Epithelial cell of esophagus (primary cell): ENCODE data around the gene CRMP1.
"Not testable (repeated sequence)": the region's sequence is repeated elsewhere in the genome, so short reads cannot be mapped to it uniquely, and the experiment has no call there.

Experiments
- DNase-seq: peaks from one replicate; pipeline ENCODE4 v3.0.0; 2010; ENCODE audit warnings: low read depth
- H3K4me3 ChIP-seq: 2 replicates; pipeline ENCODE4 v1.5.1; 2011; ENCODE audit warnings: mild to moderate bottlenecking, low read length, control low read depth
- TF ChIP-seq, protein P1 (sequence below): IDR thresholded peaks from 2 replicates; pipeline ENCODE4 v1.5.1; 2011; ENCODE audit warnings: low read depth, mild to moderate bottlenecking, low read length, control low read depth, inconsistent platforms; ENCODE audit not compliant: insufficient read depth; ENCODE audit errors: missing control alignments

Gene CRMP1

GRCh38 chr4:5863461-5864113, 29.3 kb downstream of the CRMP1 start:
- DNase-seq, result peak; percentile 80
- no peak overlapping the region for H3K4me3 ChIP-seq
- TF ChIP-seq, protein P1, sequence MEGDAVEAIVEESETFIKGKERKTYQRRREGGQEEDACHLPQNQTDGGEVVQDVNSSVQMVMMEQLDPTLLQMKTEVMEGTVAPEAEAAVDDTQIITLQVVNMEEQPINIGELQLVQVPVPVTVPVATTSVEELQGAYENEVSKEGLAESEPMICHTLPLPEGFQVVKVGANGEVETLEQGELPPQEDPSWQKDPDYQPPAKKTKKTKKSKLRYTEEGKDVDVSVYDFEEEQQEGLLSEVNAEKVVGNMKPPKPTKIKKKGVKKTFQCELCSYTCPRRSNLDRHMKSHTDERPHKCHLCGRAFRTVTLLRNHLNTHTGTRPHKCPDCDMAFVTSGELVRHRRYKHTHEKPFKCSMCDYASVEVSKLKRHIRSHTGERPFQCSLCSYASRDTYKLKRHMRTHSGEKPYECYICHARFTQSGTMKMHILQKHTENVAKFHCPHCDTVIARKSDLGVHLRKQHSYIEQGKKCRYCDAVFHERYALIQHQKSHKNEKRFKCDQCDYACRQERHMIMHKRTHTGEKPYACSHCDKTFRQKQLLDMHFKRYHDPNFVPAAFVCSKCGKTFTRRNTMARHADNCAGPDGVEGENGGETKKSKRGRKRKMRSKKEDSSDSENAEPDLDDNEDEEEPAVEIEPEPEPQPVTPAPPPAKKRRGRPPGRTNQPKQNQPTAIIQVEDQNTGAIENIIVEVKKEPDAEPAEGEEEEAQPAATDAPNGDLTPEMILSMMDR, result no peak

GRCh38 chr4:5858020-5858769, 34.7 kb downstream of the CRMP1 start:
- DNase-seq, result peak; percentile 7
- no peak overlapping the region for H3K4me3 ChIP-seq
- TF ChIP-seq, protein P1, result no peak

- DNase-seq, result no peak
- H3K4me3 ChIP-seq, result no peak overlapping the region
- TF ChIP-seq, protein P1, result no peak
Measured at GRCh38 chr4:5857199-5857598, 35.7 kb downstream of the CRMP1 start.

DNA sequence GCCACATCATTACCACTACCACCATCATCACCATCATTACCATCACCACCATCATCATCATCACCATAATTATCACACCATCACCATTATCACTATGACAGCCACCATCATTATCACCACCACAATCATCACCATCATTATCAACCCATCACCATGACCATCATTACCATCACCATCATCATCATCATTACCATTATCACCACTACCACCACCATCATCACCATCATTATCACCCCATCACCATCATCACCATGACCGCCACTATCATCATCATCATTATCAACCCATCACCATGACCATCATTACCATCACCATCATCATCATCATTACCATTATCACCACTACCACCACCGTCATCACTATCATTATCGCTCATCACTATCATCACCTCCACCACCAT, 36.5 kb downstream of the CRMP1 start:
- not testable (repeated sequence) for DNase-seq, H3K4me3 ChIP-seq

- DNase-seq, result no peak
- TF ChIP-seq, protein P1, result no peak
- H3K4me3 ChIP-seq, result no peak overlapping the region
Measured at GRCh38 chr4:5854929-5855328, 38.0 kb downstream of the CRMP1 start.

GRCh38 chr4:5852523-5853202, 40.2 kb downstream of the CRMP1 start:
- no peak for DNase-seq
- TF ChIP-seq, protein P1, result no peak
- no peak overlapping the region for H3K4me3 ChIP-seq

GRCh38 chr4:5851637-5852301, 41.1 kb downstream of the CRMP1 start:
- TF ChIP-seq, protein P1, result no peak
- no peak for DNase-seq
- no peak overlapping the region for H3K4me3 ChIP-seq
